GM19023 (cell line): Measurements from ENCODE around the gene COBLL1.
"Not testable (repeated sequence)": the region's sequence is repeated elsewhere in the genome, so short reads cannot be mapped to it uniquely, and the experiment has no call there.

Experiments used
- ATAC-seq: cut with Tn5 transposase; IDR thresholded peaks from one replicate; pipeline ENCODE4 v1.9.1; 2021; ENCODE audit warnings: mild to moderate bottlenecking, moderate library complexity; ENCODE audit not compliant: unreplicated experiment

The COBLL1 gene

GRCh38 chr2:164841719-164842623, at the start of gene COBLL1:
TSS of gene COBLL1 (minus strand) at chr2:164841823. CDS start at chr2:164841196, 627 bp downstream.
- peak; percentile 81 for ATAC-seq

- no peak for ATAC-seq
Measured at GRCh38 chr2:164890544-164890943, 48.9 kb upstream of the COBLL1 start.

- no peak for ATAC-seq
Measured at GRCh38 chr2:164888592-164888991, 47.0 kb upstream of the COBLL1 start.

GRCh38 chr2:164887434-164888144, 46.0 kb upstream of the COBLL1 start:
- no peak for ATAC-seq

GRCh38 chr2:164882276-164882675, 40.7 kb upstream of the COBLL1 start:
- ATAC-seq, result no peak

- no peak for ATAC-seq
Measured at GRCh38 chr2:164881524-164881923, 39.9 kb upstream of the COBLL1 start.

GRCh38 chr2:164879901-164880535, 38.4 kb upstream of the COBLL1 start:
- ATAC-seq, result no peak

GRCh38 chr2:164877927-164878326, 36.3 kb upstream of the COBLL1 start:
- no peak for ATAC-seq

- no peak for ATAC-seq
Measured at GRCh38 chr2:164877169-164877568, 35.5 kb upstream of the COBLL1 start.

- ATAC-seq, result no peak
Measured at GRCh38 chr2:164875334-164876205, 33.9 kb upstream of the COBLL1 start.

GRCh38 chr2:164873210-164873908, 31.7 kb upstream of the COBLL1 start:
- no peak for ATAC-seq

GRCh38 chr2:164871404-164871803, 29.8 kb upstream of the COBLL1 start:
- ATAC-seq, result no peak

GRCh38 chr2:164869420-164869772, 27.8 kb upstream of the COBLL1 start:
- no peak for ATAC-seq

- no peak for ATAC-seq
Measured at GRCh38 chr2:164868563-164869419, 27.2 kb upstream of the COBLL1 start.

GRCh38 chr2:164867779-164868397, 26.3 kb upstream of the COBLL1 start:
- ATAC-seq, result no peak

- not testable (repeated sequence) for ATAC-seq
Measured at GRCh38 chr2:164866381-164866780, 24.8 kb upstream of the COBLL1 start.

- ATAC-seq, result no peak
Measured at GRCh38 chr2:164860694-164861042, 19.0 kb upstream of the COBLL1 start.

- not testable (repeated sequence) for ATAC-seq
Measured at GRCh38 chr2:164859906-164860693, 18.5 kb upstream of the COBLL1 start.
